SK-N-SH treated with all-trans-retinoic acid at 6 μM for 48 hours (cell line): Measurements from ENCODE around the gene STXBP5.

Experiments used
- ATAC-seq: fragments of 200-7000 bp; cut with Tn5 transposase; 3 replicates; pipeline ENCODE4 v1.9.1; 2020; ENCODE audit warnings: mild to moderate bottlenecking, moderate library complexity
- ARNTL ChIP-seq: fragments of 450-650 bp; formaldehyde crosslinking; IDR thresholded peaks from 2 replicates; pipeline ENCODE4 v1.5.0; 2020; ENCODE audit warnings: low read depth, mild to moderate bottlenecking, moderate library complexity, borderline replicate concordance
- BACH2 ChIP-seq: fragments of 250-450 bp; sonication (Bioruptor Pico); IDR thresholded peaks from 2 replicates; pipeline ENCODE4 v1.9.0; 2021; ENCODE audit warnings: mild to moderate bottlenecking, borderline replicate concordance
- CSDC2 ChIP-seq: fragments of 250-450 bp; sonication (Bioruptor Pico); IDR thresholded peaks from 2 replicates; pipeline ENCODE4 v1.5.0; 2020; ENCODE audit warnings: mild to moderate bottlenecking, moderate library complexity
- ESRRG ChIP-seq: fragments of 250-450 bp; sonication (Bioruptor Pico); IDR thresholded peaks from 2 replicates; pipeline ENCODE4 v1.6.1; 2021; ENCODE audit warnings: mild to moderate bottlenecking
- GLIS3 ChIP-seq: fragments of 250-450 bp; sonication (Bioruptor Pico); IDR thresholded peaks from 2 replicates; pipeline ENCODE4 v1.5.0; 2020; ENCODE audit warnings: mild to moderate bottlenecking, moderate library complexity
- ISL1 ChIP-seq: fragments of 250-450 bp; sonication (Bioruptor Pico); IDR thresholded peaks from 2 replicates; pipeline ENCODE4 v2.1.2; 2022; ENCODE audit warnings: mild to moderate bottlenecking, moderate library complexity
- OSR1 ChIP-seq: fragments of 250-450 bp; sonication (Bioruptor Pico); IDR thresholded peaks from 2 replicates; pipeline ENCODE4 v1.8.0; 2022; ENCODE audit warnings: moderate library complexity, mild to moderate bottlenecking, inconsistent platforms
- PATZ1 ChIP-seq: fragments of 250-450 bp; sonication (Bioruptor Pico); IDR thresholded peaks from 2 replicates; pipeline ENCODE4 v1.8.0; 2020; ENCODE audit warnings: mild to moderate bottlenecking, moderate library complexity, borderline replicate concordance
- PPARA ChIP-seq: fragments of 250-450 bp; sonication (Bioruptor Pico); IDR thresholded peaks from 2 replicates; pipeline ENCODE4 v1.5.0; 2020; ENCODE audit warnings: mild to moderate bottlenecking, borderline replicate concordance
- RARB ChIP-seq: fragments of 250-450 bp; sonication (Bioruptor Pico); IDR thresholded peaks from 2 replicates; pipeline ENCODE4 v1.8.0; 2021; ENCODE audit warnings: mild to moderate bottlenecking, moderate library complexity
- SNAI2 ChIP-seq: fragments of 250-450 bp; sonication (Bioruptor Pico); IDR thresholded peaks from 2 replicates; pipeline ENCODE4 v1.5.0; 2020; ENCODE audit warnings: mild to moderate bottlenecking, moderate library complexity
- TCF4 ChIP-seq: fragments of 250-450 bp; sonication (Bioruptor Pico); IDR thresholded peaks from 2 replicates; pipeline ENCODE4 v1.8.0; 2021; ENCODE audit warnings: mild to moderate bottlenecking, moderate library complexity, borderline replicate concordance
- TOX ChIP-seq: fragments of 250-450 bp; sonication (Bioruptor Pico); IDR thresholded peaks from 2 replicates; pipeline ENCODE4 v1.8.0; 2021; ENCODE audit warnings: mild to moderate bottlenecking, moderate library complexity, borderline replicate concordance
- ZC3H10 ChIP-seq: fragments of 250-450 bp; sonication (Bioruptor Pico); IDR thresholded peaks from 2 replicates; pipeline ENCODE4 v1.5.1; 2021; ENCODE audit warnings: mild to moderate bottlenecking, moderate library complexity
- ZFP3 ChIP-seq: fragments of 250-450 bp; sonication (Bioruptor Pico); IDR thresholded peaks from 2 replicates; pipeline ENCODE4 v1.5.0; 2020; ENCODE audit warnings: mild to moderate bottlenecking, moderate library complexity
- ZFP30 ChIP-seq: fragments of 450-650 bp; formaldehyde crosslinking; IDR thresholded peaks from 2 replicates; pipeline ENCODE4 v1.5.0; 2022; ENCODE audit warnings: mild to moderate bottlenecking, moderate library complexity
- ZNF565 ChIP-seq: fragments of 450-650 bp; formaldehyde crosslinking; conservative IDR thresholded peaks from 2 replicates; pipeline ENCODE4 v1.5.0; 2020; ENCODE audit warnings: low read depth, mild to moderate bottlenecking, moderate library complexity
- ZNF8 ChIP-seq: fragments of 450-650 bp; formaldehyde crosslinking; IDR thresholded peaks from 2 replicates; pipeline ENCODE4 v1.5.0; 2020; ENCODE audit warnings: mild to moderate bottlenecking, moderate library complexity
- TF ChIP-seq, protein P1 (sequence below): fragments of 250-450 bp; sonication (Bioruptor Pico); IDR thresholded peaks from 2 replicates; pipeline ENCODE4 v1.5.0; 2020; ENCODE audit warnings: mild to moderate bottlenecking, moderate library complexity
- TF ChIP-seq, protein P2 (sequence below): fragments of 250-450 bp; sonication (Bioruptor Pico); IDR thresholded peaks from 2 replicates; pipeline ENCODE4 v1.8.0; 2021; ENCODE audit warnings: low read depth, mild to moderate bottlenecking, moderate library complexity, borderline replicate concordance
- TF ChIP-seq, protein P3 (sequence below): fragments of 250-450 bp; sonication (Bioruptor Pico); IDR thresholded peaks from 2 replicates; pipeline ENCODE4 v1.5.1; 2020; ENCODE audit warnings: low read depth, mild to moderate bottlenecking, moderate library complexity
- TF ChIP-seq, protein P4 (sequence below): fragments of 250-450 bp; sonication (Bioruptor Pico); IDR thresholded peaks from 2 replicates; pipeline ENCODE4 v1.5.1; 2021; ENCODE audit warnings: mild to moderate bottlenecking, moderate library complexity

Gene STXBP5

DNA sequence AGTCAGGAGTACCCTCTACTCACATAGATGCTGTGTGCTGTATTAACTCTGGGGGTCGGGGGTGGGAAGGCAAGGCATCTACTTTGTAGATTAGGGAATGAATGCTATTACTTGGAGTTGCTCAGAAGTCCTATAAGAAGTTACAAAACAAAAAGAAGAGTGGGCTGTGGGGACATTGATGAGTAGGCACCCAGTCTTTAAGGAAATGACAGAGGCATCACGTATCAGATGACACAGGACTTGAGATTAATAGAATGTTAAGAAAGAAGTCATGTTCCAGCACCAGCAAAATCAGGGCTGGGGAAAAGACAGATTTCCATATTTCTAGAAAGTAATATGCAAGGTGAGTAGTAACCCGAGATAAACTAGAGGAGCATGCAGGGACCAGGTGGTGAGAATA lies 19.0 kb upstream of the STXBP5 start (continued):
- TF ChIP-seq, protein P1, sequence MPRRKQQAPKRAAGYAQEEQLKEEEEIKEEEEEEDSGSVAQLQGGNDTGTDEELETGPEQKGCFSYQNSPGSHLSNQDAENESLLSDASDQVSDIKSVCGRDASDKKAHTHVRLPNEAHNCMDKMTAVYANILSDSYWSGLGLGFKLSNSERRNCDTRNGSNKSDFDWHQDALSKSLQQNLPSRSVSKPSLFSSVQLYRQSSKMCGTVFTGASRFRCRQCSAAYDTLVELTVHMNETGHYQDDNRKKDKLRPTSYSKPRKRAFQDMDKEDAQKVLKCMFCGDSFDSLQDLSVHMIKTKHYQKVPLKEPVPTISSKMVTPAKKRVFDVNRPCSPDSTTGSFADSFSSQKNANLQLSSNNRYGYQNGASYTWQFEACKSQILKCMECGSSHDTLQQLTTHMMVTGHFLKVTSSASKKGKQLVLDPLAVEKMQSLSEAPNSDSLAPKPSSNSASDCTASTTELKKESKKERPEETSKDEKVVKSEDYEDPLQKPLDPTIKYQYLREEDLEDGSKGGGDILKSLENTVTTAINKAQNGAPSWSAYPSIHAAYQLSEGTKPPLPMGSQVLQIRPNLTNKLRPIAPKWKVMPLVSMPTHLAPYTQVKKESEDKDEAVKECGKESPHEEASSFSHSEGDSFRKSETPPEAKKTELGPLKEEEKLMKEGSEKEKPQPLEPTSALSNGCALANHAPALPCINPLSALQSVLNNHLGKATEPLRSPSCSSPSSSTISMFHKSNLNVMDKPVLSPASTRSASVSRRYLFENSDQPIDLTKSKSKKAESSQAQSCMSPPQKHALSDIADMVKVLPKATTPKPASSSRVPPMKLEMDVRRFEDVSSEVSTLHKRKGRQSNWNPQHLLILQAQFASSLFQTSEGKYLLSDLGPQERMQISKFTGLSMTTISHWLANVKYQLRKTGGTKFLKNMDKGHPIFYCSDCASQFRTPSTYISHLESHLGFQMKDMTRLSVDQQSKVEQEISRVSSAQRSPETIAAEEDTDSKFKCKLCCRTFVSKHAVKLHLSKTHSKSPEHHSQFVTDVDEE (CRISPR knock-in tag), result no peak

DNA sequence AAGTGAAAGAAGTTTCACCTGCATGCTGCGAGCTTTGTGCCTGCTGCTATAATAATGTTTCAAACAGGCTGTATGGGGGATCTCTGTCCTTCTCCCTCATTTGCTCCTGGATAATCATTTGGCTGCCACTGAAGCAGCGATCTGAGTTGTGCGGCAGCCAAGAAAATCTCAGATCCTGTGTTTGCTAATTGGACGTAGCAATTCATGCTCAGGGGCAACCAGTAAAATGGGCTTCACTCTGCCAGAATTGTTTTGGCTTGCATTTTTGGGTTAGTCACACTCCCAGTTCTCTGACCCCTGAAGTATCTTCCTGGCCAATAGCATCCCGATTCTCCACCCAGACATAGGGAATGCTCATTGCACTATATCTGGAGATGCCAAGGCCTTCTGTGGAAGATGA lies 13.7 kb upstream of the STXBP5 start:
- TF ChIP-seq, protein P2, sequence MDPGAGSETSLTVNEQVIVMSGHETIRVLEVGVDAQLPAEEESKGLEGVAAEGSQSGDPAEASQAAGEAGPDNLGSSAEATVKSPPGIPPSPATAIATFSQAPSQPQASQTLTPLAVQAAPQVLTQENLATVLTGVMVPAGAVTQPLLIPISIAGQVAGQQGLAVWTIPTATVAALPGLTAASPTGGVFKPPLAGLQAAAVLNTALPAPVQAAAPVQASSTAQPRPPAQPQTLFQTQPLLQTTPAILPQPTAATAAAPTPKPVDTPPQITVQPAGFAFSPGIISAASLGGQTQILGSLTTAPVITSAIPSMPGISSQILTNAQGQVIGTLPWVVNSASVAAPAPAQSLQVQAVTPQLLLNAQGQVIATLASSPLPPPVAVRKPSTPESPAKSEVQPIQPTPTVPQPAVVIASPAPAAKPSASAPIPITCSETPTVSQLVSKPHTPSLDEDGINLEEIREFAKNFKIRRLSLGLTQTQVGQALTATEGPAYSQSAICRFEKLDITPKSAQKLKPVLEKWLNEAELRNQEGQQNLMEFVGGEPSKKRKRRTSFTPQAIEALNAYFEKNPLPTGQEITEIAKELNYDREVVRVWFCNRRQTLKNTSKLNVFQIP (CRISPR knock-in tag), result no peak
- TF ChIP-seq PATZ1 (CRISPR knock-in tag) (no peak), TCF4 (CRISPR knock-in tag) (no peak), PPARA (CRISPR knock-in tag) (no peak), ZNF8 (CRISPR knock-in tag) (no peak), ARNTL (CRISPR knock-in tag) (no peak), GLIS3 (CRISPR knock-in tag) (no peak), OSR1 (CRISPR knock-in tag) (no peak), SNAI2 (CRISPR knock-in tag) (no peak), ZFP3 (CRISPR knock-in tag) (no peak), TOX (no peak), RARB (CRISPR knock-in tag) (no peak), ISL1 (CRISPR knock-in tag) (no peak), ZFP30 (CRISPR knock-in tag) (no peak), ESRRG (CRISPR knock-in tag) (no peak), ZC3H10 (no peak)
- TF ChIP-seq, protein P3, sequence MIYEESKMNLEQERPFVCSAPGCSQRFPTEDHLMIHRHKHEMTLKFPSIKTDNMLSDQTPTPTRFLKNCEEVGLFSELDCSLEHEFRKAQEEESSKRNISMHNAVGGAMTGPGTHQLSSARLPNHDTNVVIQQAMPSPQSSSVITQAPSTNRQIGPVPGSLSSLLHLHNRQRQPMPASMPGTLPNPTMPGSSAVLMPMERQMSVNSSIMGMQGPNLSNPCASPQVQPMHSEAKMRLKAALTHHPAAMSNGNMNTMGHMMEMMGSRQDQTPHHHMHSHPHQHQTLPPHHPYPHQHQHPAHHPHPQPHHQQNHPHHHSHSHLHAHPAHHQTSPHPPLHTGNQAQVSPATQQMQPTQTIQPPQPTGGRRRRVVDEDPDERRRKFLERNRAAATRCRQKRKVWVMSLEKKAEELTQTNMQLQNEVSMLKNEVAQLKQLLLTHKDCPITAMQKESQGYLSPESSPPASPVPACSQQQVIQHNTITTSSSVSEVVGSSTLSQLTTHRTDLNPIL, result no peak
- TF ChIP-seq, protein P4, sequence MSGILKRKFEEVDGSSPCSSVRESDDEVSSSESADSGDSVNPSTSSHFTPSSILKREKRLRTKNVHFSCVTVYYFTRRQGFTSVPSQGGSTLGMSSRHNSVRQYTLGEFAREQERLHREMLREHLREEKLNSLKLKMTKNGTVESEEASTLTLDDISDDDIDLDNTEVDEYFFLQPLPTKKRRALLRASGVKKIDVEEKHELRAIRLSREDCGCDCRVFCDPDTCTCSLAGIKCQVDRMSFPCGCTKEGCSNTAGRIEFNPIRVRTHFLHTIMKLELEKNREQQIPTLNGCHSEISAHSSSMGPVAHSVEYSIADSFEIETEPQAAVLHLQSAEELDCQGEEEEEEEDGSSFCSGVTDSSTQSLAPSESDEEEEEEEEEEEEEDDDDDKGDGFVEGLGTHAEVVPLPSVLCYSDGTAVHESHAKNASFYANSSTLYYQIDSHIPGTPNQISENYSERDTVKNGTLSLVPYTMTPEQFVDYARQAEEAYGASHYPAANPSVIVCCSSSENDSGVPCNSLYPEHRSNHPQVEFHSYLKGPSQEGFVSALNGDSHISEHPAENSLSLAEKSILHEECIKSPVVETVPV (CRISPR knock-in tag), result no peak
- no peak for ATAC-seq

DNA sequence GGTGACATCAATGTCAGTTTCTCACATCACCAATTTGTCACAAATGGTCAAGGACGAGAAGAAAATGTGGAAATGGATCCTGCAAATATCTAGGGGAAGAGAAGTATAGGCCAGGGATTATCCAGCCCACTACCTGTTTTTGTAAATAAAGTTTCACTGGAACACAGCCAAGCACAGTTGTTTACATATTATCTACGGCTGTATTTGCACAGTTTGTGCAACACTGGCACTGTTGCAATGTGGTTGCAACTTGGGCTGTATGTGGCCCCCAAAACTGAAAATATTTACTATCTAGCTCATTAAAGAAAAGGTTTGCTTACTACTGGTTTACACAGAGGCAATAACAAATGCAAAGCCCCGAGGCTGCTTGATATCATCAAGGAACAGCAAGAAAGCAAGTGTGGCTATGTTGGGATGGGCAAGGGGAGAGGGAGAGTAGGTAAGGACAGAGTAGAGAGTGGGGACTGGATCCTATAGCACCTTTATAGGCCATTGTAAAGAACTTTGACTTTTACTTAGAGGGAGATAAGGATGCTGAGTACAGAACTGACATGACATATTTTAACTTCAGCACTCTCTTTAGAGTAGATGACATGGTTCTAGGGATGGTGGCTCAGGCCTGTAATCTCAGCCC lies 11.8 kb upstream of the STXBP5 start:
- no peak for ATAC-seq
- TF ChIP-seq ESRRG (CRISPR knock-in tag) (no peak), ZNF565 (CRISPR knock-in tag) (no peak), ZFP30 (CRISPR knock-in tag) (no peak), PATZ1 (CRISPR knock-in tag) (no peak), SNAI2 (CRISPR knock-in tag) (no peak), BACH2 (CRISPR knock-in tag) (no peak), ISL1 (CRISPR knock-in tag) (no peak), ZC3H10 (no peak), RARB (CRISPR knock-in tag) (no peak), ZFP3 (CRISPR knock-in tag) (no peak), OSR1 (CRISPR knock-in tag) (no peak), ARNTL (CRISPR knock-in tag) (no peak), CSDC2 (CRISPR knock-in tag) (no peak), GLIS3 (CRISPR knock-in tag) (no peak)
- TF ChIP-seq, protein P2 (CRISPR knock-in tag), result no peak
- TF ChIP-seq, protein P3, result no peak
